Mesenchymal stem cell (in vitro differentiated cells and primary cell): ENCODE data around the gene FBXW2.
A peak's percentile ranks its signal among the peaks of the same experiment; 100 is the strongest.
"Not testable (repeated sequence)": the region's sequence is repeated elsewhere in the genome, so short reads cannot be mapped to it uniquely, and the experiment has no call there.

Experiments used
- DNase-seq: peaks from one replicate; pipeline ENCODE4 v3.0.0-alpha.2; 2013
- H2AFZ ChIP-seq: one replicate; pipeline ENCODE4 v1.6.1; 2013; ENCODE audit warnings: low read depth, mild to moderate bottlenecking, control low read depth, inconsistent platforms, low read length, moderate library complexity
- H2AK5ac ChIP-seq: 2 replicates; pipeline ENCODE4 v1.6.1; 2013; ENCODE audit warnings: low read length, moderate library complexity, mild to moderate bottlenecking, inconsistent platforms; ENCODE audit not compliant: severe bottlenecking
- H2BK120ac ChIP-seq: one replicate; pipeline ENCODE4 v1.6.1; 2013; ENCODE audit warnings: low read depth, mild to moderate bottlenecking, inconsistent platforms, low read length, moderate library complexity
- H2BK12ac ChIP-seq, 2 experiments: one replicate each; pipeline ENCODE4 v1.6.1; 2013; ENCODE audit warnings: inconsistent platforms in 2 of 2, low read length in 2 of 2, mild to moderate bottlenecking in 2 of 2, moderate library complexity in 2 of 2, control low read depth in 1 of 2
- H2BK15ac ChIP-seq: one replicate; pipeline ENCODE4 v1.6.1; 2013; ENCODE audit warnings: mild to moderate bottlenecking, low read depth, inconsistent platforms; ENCODE audit not compliant: poor library complexity, severe bottlenecking
- H2BK5ac ChIP-seq: 2 replicates; pipeline ENCODE4 v1.6.1; 2013; ENCODE audit warnings: low read depth, mild to moderate bottlenecking, low read length, control low read depth, inconsistent platforms; ENCODE audit not compliant: poor library complexity, severe bottlenecking
- H3K14ac ChIP-seq, 2 experiments: one replicate each; pipeline ENCODE4 v1.6.1; 2013; ENCODE audit warnings: inconsistent platforms in 2 of 2, low read length in 2 of 2, control low read depth in 1 of 2, mild to moderate bottlenecking in 1 of 2, moderate library complexity in 1 of 2
- H3K18ac ChIP-seq, 2 experiments: one replicate each; pipeline ENCODE4 v1.6.1; 2013; ENCODE audit warnings: inconsistent platforms in 2 of 2, low read length in 2 of 2, control low read depth in 1 of 2, low read depth in 1 of 2, mild to moderate bottlenecking in 1 of 2
- H3K23ac ChIP-seq, 2 experiments: one replicate each; pipeline ENCODE4 v1.6.1; 2013; ENCODE audit warnings: inconsistent platforms in 2 of 2, low read length in 2 of 2, mild to moderate bottlenecking in 2 of 2, moderate library complexity in 2 of 2, control low read depth in 1 of 2
- H3K27ac ChIP-seq: 2 replicates; pipeline ENCODE4 v1.5.1; 2013; ENCODE audit warnings: mild to moderate bottlenecking, moderate library complexity, low read length, control low read depth, inconsistent platforms; ENCODE audit not compliant: poor library complexity, severe bottlenecking
- H3K27me3 ChIP-seq, 2 experiments: 2 replicates each; pipeline versions ENCODE4 v1.6.1 to v1.7.0; 2013; ENCODE audit warnings: low read length in 2 of 2, mild to moderate bottlenecking in 2 of 2, moderate library complexity in 2 of 2, control low read depth in 1 of 2, inconsistent platforms in 1 of 2; ENCODE audit not compliant: control insufficient read depth in 1 of 2, insufficient read depth in 1 of 2
- H3K36me3 ChIP-seq, 2 experiments: 2 replicates each; pipeline versions ENCODE4 v1.6.1 to v1.7.0; 2013; ENCODE audit warnings: low read length in 2 of 2, control low read depth in 1 of 2, inconsistent platforms in 1 of 2, low read depth in 1 of 2, mild to moderate bottlenecking in 1 of 2; ENCODE audit not compliant: insufficient read depth in 2 of 2, control insufficient read depth in 1 of 2
- H3K4ac ChIP-seq, 2 experiments: one replicate each; pipeline ENCODE4 v1.6.1; 2013; ENCODE audit warnings: inconsistent platforms in 2 of 2, low read length in 2 of 2, mild to moderate bottlenecking in 2 of 2, moderate library complexity in 2 of 2, control low read depth in 1 of 2, low read depth in 1 of 2
- H3K4me1 ChIP-seq: 2 replicates; pipeline ENCODE4 v1.6.1; 2013; ENCODE audit warnings: low read depth, low read length, control low read depth; ENCODE audit not compliant: control insufficient read depth, insufficient read depth
- H3K4me2 ChIP-seq: 2 replicates; pipeline ENCODE4 v1.6.1; 2013; ENCODE audit warnings: low read length, mild to moderate bottlenecking, inconsistent platforms; ENCODE audit not compliant: poor library complexity, severe bottlenecking
- H3K4me3 ChIP-seq, 2 experiments: 2 replicates each; pipeline versions ENCODE4 v1.5.1 to v1.7.0; 2013; ENCODE audit warnings: low read length in 2 of 2, mild to moderate bottlenecking in 2 of 2, control low read depth in 1 of 2, low read depth in 1 of 2; ENCODE audit not compliant: insufficient read depth in 1 of 2
- H3K79me1 ChIP-seq: replicated peaks from 2 replicates; pipeline ENCODE4 v1.6.1; 2013; ENCODE audit warnings: mild to moderate bottlenecking, control low read depth, low read length, inconsistent platforms; ENCODE audit not compliant: poor library complexity, severe bottlenecking
- H3K9ac ChIP-seq: 2 replicates; pipeline ENCODE4 v1.7.0; 2013; ENCODE audit warnings: mild to moderate bottlenecking, low read length, moderate library complexity
- H3K9me3 ChIP-seq: 2 replicates; pipeline ENCODE4 v1.7.0; 2013; ENCODE audit warnings: mild to moderate bottlenecking, low read length; ENCODE audit not compliant: control insufficient read depth
- H4K8ac ChIP-seq: one replicate; pipeline ENCODE4 v1.6.1; 2013; ENCODE audit warnings: inconsistent platforms, mild to moderate bottlenecking, low read length, moderate library complexity
- H4K91ac ChIP-seq: one replicate; pipeline ENCODE4 v1.6.1; 2013; ENCODE audit warnings: mild to moderate bottlenecking, low read length, inconsistent platforms
- WGBS: methylation state at CpG from one replicate; pipeline ENCODE4 v1.1.7; 2013; ENCODE audit warnings: mixed read lengths; 5-methylcytosine and 5-hydroxymethylcytosine counted together

Gene FBXW2

GRCh38 chr9:120755810-120756434 is 37.3 kb downstream of the FBXW2 start:
- Histone ChIP-seq H3K4ac (no peak overlapping the region), H3K36me3 (peaks cover 0 to 23% of the 10 kb centered on the region in 2 experiments), H3K9ac (no peak overlapping the region), H2AK5ac (no peak overlapping the region), H4K8ac (no peak overlapping the region), H2BK120ac (no peak overlapping the region), H2BK12ac (no peak overlapping the region), H2BK15ac (no peak overlapping the region), H3K4me3 (no peak overlapping the region), H3K27ac (no peak overlapping the region), H4K91ac (no peak overlapping the region), H3K4me2 (no peak overlapping the region), H3K9me3 (no peaks in the 10 kb centered on the region), H3K14ac (no peak overlapping the region), H3K27me3 (no peaks in the 10 kb centered on the region), H3K18ac (no peak overlapping the region), H3K4me1 (no peaks in the 10 kb centered on the region), H3K23ac (no peak overlapping the region), H2BK5ac (no peak overlapping the region), H2AFZ (no peak overlapping the region), H3K79me1 (peaks cover 2% of the 10 kb centered on the region)
- 17% methylated on average over 4 of the region's 6 CpGs for WGBS
- peak; percentile 60 for DNase-seq

- H3K4me1 ChIP-seq: no peaks in the 10 kb centered on the region
Measured at GRCh38 chr9:120755044-120755443, 38.2 kb downstream of the FBXW2 start.

GRCh38 chr9:120750421-120750820 is 42.8 kb downstream of the FBXW2 start:
- WGBS: 90% methylated on average over 5 of the region's 5 CpGs
- Histone ChIP-seq H2BK120ac (no peak overlapping the region), H4K91ac (no peak overlapping the region), H3K4me1 (no peaks in the 10 kb centered on the region), H3K79me1 (no peaks in the 10 kb centered on the region), H2BK15ac (no peak overlapping the region), H2AFZ (no peak overlapping the region), H2BK12ac (no peak overlapping the region), H3K23ac (no peak overlapping the region), H3K4me3 (no peak overlapping the region), H3K14ac (no peak overlapping the region), H3K9ac (no peak overlapping the region), H2BK5ac (no peak overlapping the region), H3K4ac (no peak overlapping the region), H3K27me3 (no peaks in the 10 kb centered on the region), H3K36me3 (peaks cover 0 to 3% of the 10 kb centered on the region in 2 experiments), H4K8ac (no peak overlapping the region), H3K27ac (no peak overlapping the region), H3K4me2 (no peak overlapping the region), H2AK5ac (no peak overlapping the region), H3K18ac (no peak overlapping the region), H3K9me3 (no peaks in the 10 kb centered on the region)
- no peak for DNase-seq

More at GRCh38 chr9:120755044-120755443, 38.2 kb downstream of the FBXW2 start:
- no peak overlapping the region for H2AK5ac ChIP-seq
- no peak overlapping the region for H2BK120ac ChIP-seq
- H3K9me3 ChIP-seq: no peaks in the 10 kb centered on the region
- H4K91ac ChIP-seq: no peak overlapping the region
- peaks cover 2% of the 10 kb centered on the region for H3K79me1 ChIP-seq
- H3K4me2 ChIP-seq: no peak overlapping the region
- H2BK12ac ChIP-seq: no peak overlapping the region
- no peak overlapping the region for H3K18ac ChIP-seq
- peaks cover 0 to 16% of the 10 kb centered on the region in 2 experiments for H3K36me3 ChIP-seq
- H2AFZ ChIP-seq: no peak overlapping the region
- no CpG with 5 or more reads among the region's 2 CpGs for WGBS
- no peak overlapping the region for H3K23ac ChIP-seq
- H3K9ac ChIP-seq: no peak overlapping the region
- no peak overlapping the region for H2BK5ac ChIP-seq
- no peak overlapping the region for H2BK15ac ChIP-seq
- no peak overlapping the region for H3K27ac ChIP-seq
- no peaks in the 10 kb centered on the region for H3K27me3 ChIP-seq
- no peak overlapping the region for H3K4ac ChIP-seq
- no peak overlapping the region for H3K4me3 ChIP-seq
- DNase-seq: no peak
- no peak overlapping the region for H4K8ac ChIP-seq
- no peak overlapping the region for H3K14ac ChIP-seq

GRCh38 chr9:120746366-120746765 is 46.9 kb downstream of the FBXW2 start:
- H3K27ac ChIP-seq, H2BK120ac ChIP-seq, H3K27me3 ChIP-seq, H4K8ac ChIP-seq, H2BK15ac ChIP-seq, H2AK5ac ChIP-seq, H2BK5ac ChIP-seq, H3K23ac ChIP-seq, H3K4ac ChIP-seq, H3K4me2 ChIP-seq, H3K36me3 ChIP-seq, H3K4me3 ChIP-seq, H3K9ac ChIP-seq, H2AFZ ChIP-seq, H4K91ac ChIP-seq, H3K79me1 ChIP-seq, H3K4me1 ChIP-seq, DNase-seq, H3K18ac ChIP-seq, H2BK12ac ChIP-seq, H3K9me3 ChIP-seq, H3K14ac ChIP-seq: not testable (repeated sequence)
- WGBS: 97% methylated on average over 26 of the region's 26 CpGs
